Mucosa of descending colon (tissue), 3 donors: Measurements from ENCODE around the gene LHX3. TPM values are rescaled to one million over a fixed set of nuclear protein-coding genes. Genes with fewer than 3 reads are reported as not detected.

Source experiments
- ATAC-seq: fragments of 200-7000 bp; cut with Tn5 transposase; one replicate; pipeline ENCODE4 v1.9.1; 2020; ENCODE audit warnings: mild to moderate bottlenecking, moderate library complexity
- DNase-seq, 3 donors: peaks; one replicate each; pipeline ENCODE4 v3.0.0-alpha.2; 2020
- H3K36me3 ChIP-seq: fragments of 200-600 bp; one replicate; pipeline ENCODE4 v1.8.0; 2021; ENCODE audit warnings: low read depth, mild to moderate bottlenecking
- H3K4me1 ChIP-seq: fragments of 200-600 bp; one replicate; pipeline ENCODE4 v1.8.0; 2021; ENCODE audit warnings: low read depth, mild to moderate bottlenecking
- H3K4me3 ChIP-seq: fragments of 200-600 bp; one replicate; pipeline ENCODE4 v1.8.0; 2021; ENCODE audit warnings: mild to moderate bottlenecking
- H3K9me3 ChIP-seq: fragments of 200-600 bp; one replicate; pipeline ENCODE4 v1.8.0; 2021; ENCODE audit warnings: mild to moderate bottlenecking
- intact Hi-C, 2 donors: fragments of 100-400 bp; cut with DNase I in 1 of 2; cut with micrococcal nuclease in 1 of 2; formaldehyde crosslinking; loops; one replicate each; pipeline versions ENCODE4 v1.11.0 to v1.11.1; 2022; cut with DNase I, micrococcal nuclease
- total RNA-seq, 3 donors: library from RNA; stranded (reverse); fragmentation: NEBNext Ultra II Directional in 2 of 3; extraction: Animal tissue kit (Norgen Biotek cat#: 25700) in 2 of 3; gene quantifications; one replicate each; pipeline versions ENCODE4 v1.2.1 to v1.2.4, GENCODE V29; 2021 to 2023
- TF ChIP-seq, protein P1 (sequence below): fragments of 200-600 bp; IDR thresholded peaks from one replicate; pipeline ENCODE4 v1.8.0; 2022; ENCODE audit warnings: antibody characterized with exemption, mild to moderate bottlenecking
- donor health status: DM: no; HTN: no; CAD: no; lungs with moderate emphysema.
- donor health status: DM: no; HTN: no; CAD: no.
- donor health status: DM: no; HTN: yes; CAD: no.

The LHX3 gene
- total RNA-seq, 3 donors from 2014 or later = not detected

- ATAC-seq (peak; percentile 19), DNase-seq (no peak)
- intact Hi-C loops = no loop called here
- Histone ChIP-seq H3K4me1 (no peaks in the 10 kb centered on the region), H3K9me3 (no peaks in the 10 kb centered on the region), H3K36me3 (no peaks in the 10 kb centered on the region), H3K4me3 (no peak overlapping the region)
- TF ChIP-seq, protein P1, sequence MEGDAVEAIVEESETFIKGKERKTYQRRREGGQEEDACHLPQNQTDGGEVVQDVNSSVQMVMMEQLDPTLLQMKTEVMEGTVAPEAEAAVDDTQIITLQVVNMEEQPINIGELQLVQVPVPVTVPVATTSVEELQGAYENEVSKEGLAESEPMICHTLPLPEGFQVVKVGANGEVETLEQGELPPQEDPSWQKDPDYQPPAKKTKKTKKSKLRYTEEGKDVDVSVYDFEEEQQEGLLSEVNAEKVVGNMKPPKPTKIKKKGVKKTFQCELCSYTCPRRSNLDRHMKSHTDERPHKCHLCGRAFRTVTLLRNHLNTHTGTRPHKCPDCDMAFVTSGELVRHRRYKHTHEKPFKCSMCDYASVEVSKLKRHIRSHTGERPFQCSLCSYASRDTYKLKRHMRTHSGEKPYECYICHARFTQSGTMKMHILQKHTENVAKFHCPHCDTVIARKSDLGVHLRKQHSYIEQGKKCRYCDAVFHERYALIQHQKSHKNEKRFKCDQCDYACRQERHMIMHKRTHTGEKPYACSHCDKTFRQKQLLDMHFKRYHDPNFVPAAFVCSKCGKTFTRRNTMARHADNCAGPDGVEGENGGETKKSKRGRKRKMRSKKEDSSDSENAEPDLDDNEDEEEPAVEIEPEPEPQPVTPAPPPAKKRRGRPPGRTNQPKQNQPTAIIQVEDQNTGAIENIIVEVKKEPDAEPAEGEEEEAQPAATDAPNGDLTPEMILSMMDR = no peak
These were observed 26.8 kb upstream of the LHX3 start for GRCh38 chr9:136231478-136232297.

- no peaks in the 10 kb centered on the region for H3K4me1 ChIP-seq
- no peak for DNase-seq
- TF ChIP-seq, protein P1 = no peak
- H3K4me3 ChIP-seq = no peak overlapping the region
- no peaks in the 10 kb centered on the region for H3K9me3 ChIP-seq
- intact Hi-C loops = no loop called here
- no peaks in the 10 kb centered on the region for H3K36me3 ChIP-seq
- no peak for ATAC-seq
These were observed 25.8 kb upstream of the LHX3 start for GRCh38 chr9:136230773-136231172.

- TF ChIP-seq, protein P1 = no peak
- intact Hi-C loops = no loop called here
- H3K36me3 ChIP-seq = no peaks in the 10 kb centered on the region
These were observed 25.4 kb upstream of the LHX3 start for GRCh38 chr9:136230365-136230764.

GRCh38 chr9:136229096-136230065, 24.5 kb upstream of the LHX3 start:
- DNase-seq (no peak), ATAC-seq (no peak)
- intact Hi-C loops = no loop called here
- H3K4me3 ChIP-seq = no peak overlapping the region
- H3K4me1 ChIP-seq = no peaks in the 10 kb centered on the region
- TF ChIP-seq, protein P1 = no peak
- H3K9me3 ChIP-seq = no peaks in the 10 kb centered on the region
- H3K36me3 ChIP-seq = no peaks in the 10 kb centered on the region

More at GRCh38 chr9:136230365-136230764, 25.4 kb upstream of the LHX3 start:
- Histone ChIP-seq H3K4me3 (no peak overlapping the region), H3K9me3 (no peaks in the 10 kb centered on the region), H3K4me1 (no peaks in the 10 kb centered on the region)
- no peak for DNase-seq
- no peak for ATAC-seq

- no peak for ATAC-seq
- Histone ChIP-seq H3K4me1 (no peaks in the 10 kb centered on the region), H3K9me3 (no peaks in the 10 kb centered on the region), H3K36me3 (no peaks in the 10 kb centered on the region), H3K4me3 (no peak overlapping the region)
- TF ChIP-seq, protein P1 = no peak
- no peak for DNase-seq
- intact Hi-C loops = no loop called here
These were observed 23.4 kb upstream of the LHX3 start for GRCh38 chr9:136228107-136228875.
